Epithelial cell of alveolus of lung (primary cell): ENCODE measurements around the gene KBTBD12. TPM values are rescaled to one million over a fixed set of nuclear protein-coding genes. Genes with fewer than 3 reads are reported as not detected.

Experiments
- total RNA-seq: library from RNA; depleted of rRNA; stranded (reverse); fragments of >200 nt; gene quantifications from 2 replicates; pipeline ENCODE4 v1.2.1, GENCODE V29; 2015

KBTBD12 gene
- total RNA-seq: not detected in 2 replicates

GRCh38 chr3:127915115-127915936 is at the start of gene KBTBD12:
Gene KBTBD12 (plus strand): TSS chr3:127915232. CDS start chr3:127923062, 7,830 bp downstream.

Other genes starting within 250 kb of the KBTBD12 start
- 4.4 and 25.2 TPM in 2 replicates for gene ABTB1, start 242.3 kb upstream of the KBTBD12 start, total RNA-seq
- gene MGLL, start 92.7 kb upstream of the KBTBD12 start, total RNA-seq: 8.5 and 54.0 TPM in 2 replicates
- 217 and 371 TPM in 2 replicates for gene SEC61A1, start 137.2 kb downstream of the KBTBD12 start, total RNA-seq
- 35.1 and 76.7 TPM in 2 replicates for gene RUVBL1, start 208.6 kb downstream of the KBTBD12 start, total RNA-seq
- gene EEFSEC, start 238.2 kb downstream of the KBTBD12 start, total RNA-seq: 5.7 and 14.7 TPM in 2 replicates